Osteocyte (in vitro differentiated cells): ENCODE data around the gene CRYM. TPM values are rescaled to one million over a fixed set of nuclear protein-coding genes. Genes with fewer than 3 reads are reported as not detected.
A peak's percentile ranks its signal among the peaks of the same experiment; 100 is the strongest.
"Not testable (repeated sequence)": the region's sequence is repeated elsewhere in the genome, so short reads cannot be mapped to it uniquely, and the experiment has no call there.

ENCODE experiments used
- DNase-seq: peaks from one replicate; pipeline ENCODE4 v3.0.0; 2021; ENCODE audit warnings: mixed read lengths; ENCODE audit not compliant: unreplicated experiment; ENCODE audit errors: extremely low spot score
- H3K27ac Mint-ChIP-seq: one replicate; pipeline ENCODE4 v1.8.0; 2021; ENCODE audit warnings: mild to moderate bottlenecking, mixed read lengths; ENCODE audit not compliant: unreplicated experiment
- H3K27me3 Mint-ChIP-seq: one replicate; pipeline ENCODE4 v1.8.0; 2021; ENCODE audit warnings: mixed read lengths; ENCODE audit not compliant: unreplicated experiment
- H3K36me3 Mint-ChIP-seq: one replicate; pipeline ENCODE4 v1.8.0; 2021; ENCODE audit warnings: mixed read lengths; ENCODE audit not compliant: unreplicated experiment
- H3K4me1 Mint-ChIP-seq: one replicate; pipeline ENCODE4 v1.8.0; 2021; ENCODE audit warnings: mixed read lengths; ENCODE audit not compliant: unreplicated experiment
- H3K4me3 Mint-ChIP-seq: one replicate; pipeline ENCODE4 v1.8.0; 2021; ENCODE audit warnings: mild to moderate bottlenecking, moderate library complexity, mixed read lengths; ENCODE audit not compliant: unreplicated experiment
- H3K9me3 Mint-ChIP-seq: one replicate; pipeline ENCODE4 v1.8.0; 2021; ENCODE audit warnings: mixed read lengths; ENCODE audit not compliant: unreplicated experiment
- CTCF ChIP-seq: fragments of 200-600 bp; sonication (generic); IDR thresholded peaks from 2 replicates; pipeline ENCODE4 v1.5.0; 2021; ENCODE audit warnings: antibody characterized with exemption, mild to moderate bottlenecking, moderate library complexity
- total RNA-seq: library from RNA; stranded (reverse); gene quantifications from 2 replicates; pipeline ENCODE4 v1.2.1, GENCODE V29; 2021

The CRYM gene
- total RNA-seq, 1 donor from 2014 or later, result not detected

- no peak for TF ChIP-seq CTCF
- H3K27ac Mint-ChIP-seq, result peak overlapping the region; percentile 49
- no peaks in the 10 kb centered on the region for H3K36me3 Mint-ChIP-seq
- H3K27me3 Mint-ChIP-seq, result peaks cover 9% of the 10 kb centered on the region
- no peaks in the 10 kb centered on the region for H3K9me3 Mint-ChIP-seq
- no peak for DNase-seq
- peaks cover 19% of the 10 kb centered on the region for H3K4me1 Mint-ChIP-seq
- peak overlapping the region; percentile 92 for H3K4me3 Mint-ChIP-seq
Observed at GRCh38 chr16:21302454-21302853, 24.4 kb upstream of the CRYM start.

GRCh38 chr16:21301895-21302291 is 23.8 kb upstream of the CRYM start:
- Mint-ChIP-seq H3K4me3 (peak overlapping the region; percentile 92), H3K9me3 (no peaks in the 10 kb centered on the region), H3K36me3 (no peaks in the 10 kb centered on the region), H3K27ac (peak overlapping the region; percentile 39), H3K27me3 (peaks cover 9% of the 10 kb centered on the region), H3K4me1 (peaks cover 19% of the 10 kb centered on the region)
- TF ChIP-seq CTCF, result no peak
- no peak for DNase-seq

- Mint-ChIP-seq H3K27ac (peak overlapping the region; percentile 86), H3K4me1 (peaks cover 22% of the 10 kb centered on the region), H3K9me3 (no peaks in the 10 kb centered on the region), H3K27me3 (peaks cover 9% of the 10 kb centered on the region), H3K4me3 (peak overlapping the region; percentile 92), H3K36me3 (no peaks in the 10 kb centered on the region)
- TF ChIP-seq CTCF, result peak; percentile 44
- DNase-seq, result peak; percentile 89
Observed at GRCh38 chr16:21301168-21301894, 23.2 kb upstream of the CRYM start.

GRCh38 chr16:21300309-21301167 is 22.4 kb upstream of the CRYM start:
- Mint-ChIP-seq H3K4me1 (peaks cover 28% of the 10 kb centered on the region), H3K36me3 (no peaks in the 10 kb centered on the region), H3K27ac (peak overlapping the region; percentile 86), H3K27me3 (peaks cover 9% of the 10 kb centered on the region), H3K4me3 (peak overlapping the region; percentile 92), H3K9me3 (no peaks in the 10 kb centered on the region)
- DNase-seq, result peak; percentile 98
- TF ChIP-seq CTCF, result peak; percentile 94

GRCh38 chr16:21289789-21290188 is 11.7 kb upstream of the CRYM start:
- H3K4me1 Mint-ChIP-seq, H3K36me3 Mint-ChIP-seq, H3K4me3 Mint-ChIP-seq, DNase-seq, H3K27ac Mint-ChIP-seq, H3K9me3 Mint-ChIP-seq: not testable (repeated sequence)
- H3K27me3 Mint-ChIP-seq, result peaks cover 75% of the 10 kb centered on the region
